Activated CD8-positive, alpha-beta memory T cell treated with anti-CD3 and anti-CD28 coated beads for 1 hour (primary cell): Measurements from ENCODE around the gene WWOX.

Source experiments
- DNase-seq, 2 donors: peaks; one replicate each; pipeline ENCODE4 v3.0.0-alpha.2; 2020; ENCODE audit warnings: low read depth in 1 of 2; ENCODE audit errors: extremely low read depth in 1 of 2

WWOX gene

GRCh38 chr16:78903237-78903636, 803.8 kb downstream of the WWOX start:
- no peak for DNase-seq

- DNase-seq: no peak
Observed at GRCh38 chr16:78903843-78904242, 804.4 kb downstream of the WWOX start.

GRCh38 chr16:78906135-78906534, 806.7 kb downstream of the WWOX start:
- DNase-seq: no peak

- no peak for DNase-seq
Observed at GRCh38 chr16:78909226-78909625, 809.8 kb downstream of the WWOX start.

GRCh38 chr16:78915811-78916345, 816.4 kb downstream of the WWOX start:
- DNase-seq: no peak

- DNase-seq: no peak
Observed at GRCh38 chr16:78916928-78917545, 817.6 kb downstream of the WWOX start.

- DNase-seq: no peak
Observed at GRCh38 chr16:78918805-78919305, 819.4 kb downstream of the WWOX start.

- DNase-seq: no peak
Observed at GRCh38 chr16:78919852-78920251, 820.4 kb downstream of the WWOX start.

GRCh38 chr16:78920621-78921020, 821.2 kb downstream of the WWOX start:
- no peak for DNase-seq

GRCh38 chr16:78925083-78925767, 825.8 kb downstream of the WWOX start:
- DNase-seq: no peak

GRCh38 chr16:78926723-78927210, 827.3 kb downstream of the WWOX start:
- no peak for DNase-seq

- no peak for DNase-seq
Observed at GRCh38 chr16:78927766-78928165, 828.3 kb downstream of the WWOX start.

GRCh38 chr16:78929841-78930240, 830.4 kb downstream of the WWOX start:
- no peak for DNase-seq

GRCh38 chr16:78930561-78930960, 831.1 kb downstream of the WWOX start:
- no peak for DNase-seq

GRCh38 chr16:78931267-78931666, 831.8 kb downstream of the WWOX start:
- no peak for DNase-seq

- no peak for DNase-seq
Observed at GRCh38 chr16:78931678-78932077, 832.2 kb downstream of the WWOX start.

- DNase-seq: no peak
Observed at GRCh38 chr16:78932355-78932943, 833.0 kb downstream of the WWOX start.

GRCh38 chr16:78936060-78936459, 836.6 kb downstream of the WWOX start:
- no peak for DNase-seq

GRCh38 chr16:78939597-78939996, 840.1 kb downstream of the WWOX start:
- DNase-seq: no peak

- DNase-seq: no peak
Observed at GRCh38 chr16:78942625-78943245, 843.3 kb downstream of the WWOX start.

GRCh38 chr16:78945336-78945735, 845.9 kb downstream of the WWOX start:
- DNase-seq: no peak
